ENCODE measurements around the gene OST4. TPM values are rescaled to one million over a fixed set of nuclear protein-coding genes. Genes with fewer than 3 reads are reported as not detected.
A peak's percentile ranks its signal among the peaks of the same experiment; 100 is the strongest.

OST4 gene
- total RNA-seq, 2 donors from 2014 or later: 147 to 272 TPM

DNA sequence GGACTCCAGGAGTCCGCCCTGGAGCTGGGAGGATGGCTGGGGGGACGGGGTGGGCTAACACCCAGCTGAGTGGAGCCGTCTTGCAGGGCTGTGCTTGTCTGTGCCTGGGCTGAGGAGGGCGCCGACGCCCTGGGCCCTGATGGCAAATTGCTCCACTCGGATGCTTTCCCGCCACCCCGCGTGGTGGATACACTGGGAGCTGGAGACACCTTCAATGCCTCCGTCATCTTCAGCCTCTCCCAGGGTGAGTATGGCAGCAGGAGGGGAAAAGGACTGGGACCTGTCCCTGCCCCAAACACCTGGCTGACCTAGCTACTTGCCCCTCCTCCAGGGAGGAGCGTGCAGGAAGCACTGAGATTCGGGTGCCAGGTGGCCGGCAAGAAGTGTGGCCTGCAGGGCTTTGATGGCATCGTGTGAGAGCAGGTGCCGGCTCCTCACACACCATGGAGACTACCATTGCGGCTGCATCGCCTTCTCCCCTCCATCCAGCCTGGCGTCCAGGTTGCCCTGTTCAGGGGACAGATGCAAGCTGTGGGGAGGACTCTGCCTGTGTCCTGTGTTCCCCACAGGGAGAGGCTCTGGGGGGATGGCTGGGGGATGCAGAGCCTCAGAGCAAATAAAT is 28.0 kb upstream of the OST4 start:
- TF ChIP-seq, protein P1, sequence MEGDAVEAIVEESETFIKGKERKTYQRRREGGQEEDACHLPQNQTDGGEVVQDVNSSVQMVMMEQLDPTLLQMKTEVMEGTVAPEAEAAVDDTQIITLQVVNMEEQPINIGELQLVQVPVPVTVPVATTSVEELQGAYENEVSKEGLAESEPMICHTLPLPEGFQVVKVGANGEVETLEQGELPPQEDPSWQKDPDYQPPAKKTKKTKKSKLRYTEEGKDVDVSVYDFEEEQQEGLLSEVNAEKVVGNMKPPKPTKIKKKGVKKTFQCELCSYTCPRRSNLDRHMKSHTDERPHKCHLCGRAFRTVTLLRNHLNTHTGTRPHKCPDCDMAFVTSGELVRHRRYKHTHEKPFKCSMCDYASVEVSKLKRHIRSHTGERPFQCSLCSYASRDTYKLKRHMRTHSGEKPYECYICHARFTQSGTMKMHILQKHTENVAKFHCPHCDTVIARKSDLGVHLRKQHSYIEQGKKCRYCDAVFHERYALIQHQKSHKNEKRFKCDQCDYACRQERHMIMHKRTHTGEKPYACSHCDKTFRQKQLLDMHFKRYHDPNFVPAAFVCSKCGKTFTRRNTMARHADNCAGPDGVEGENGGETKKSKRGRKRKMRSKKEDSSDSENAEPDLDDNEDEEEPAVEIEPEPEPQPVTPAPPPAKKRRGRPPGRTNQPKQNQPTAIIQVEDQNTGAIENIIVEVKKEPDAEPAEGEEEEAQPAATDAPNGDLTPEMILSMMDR (IDR thresholded peaks at IDR 0.05): no peak
- Histone ChIP-seq H3K9me3 (no peaks in the 10 kb centered on the region), H3K4me3 (no peak overlapping the region), H3K36me3 (no peaks in the 10 kb centered on the region), H3K4me1 (ENCODE audit: control insufficient read depth in 1 of 2, low read depth in 2 of 2) (no peaks in the 10 kb centered on the region), H3K27me3 (replicated peaks; ENCODE audit: insufficient read depth) (no peaks in the 10 kb centered on the region), H3K27ac (no peak overlapping the region)
- ATAC-seq (ENCODE audit: insufficient number of reproducible peaks, low FRiP score, low read depth): no peak
- DNase-seq (ENCODE audit: low spot score): no peak

DNA sequence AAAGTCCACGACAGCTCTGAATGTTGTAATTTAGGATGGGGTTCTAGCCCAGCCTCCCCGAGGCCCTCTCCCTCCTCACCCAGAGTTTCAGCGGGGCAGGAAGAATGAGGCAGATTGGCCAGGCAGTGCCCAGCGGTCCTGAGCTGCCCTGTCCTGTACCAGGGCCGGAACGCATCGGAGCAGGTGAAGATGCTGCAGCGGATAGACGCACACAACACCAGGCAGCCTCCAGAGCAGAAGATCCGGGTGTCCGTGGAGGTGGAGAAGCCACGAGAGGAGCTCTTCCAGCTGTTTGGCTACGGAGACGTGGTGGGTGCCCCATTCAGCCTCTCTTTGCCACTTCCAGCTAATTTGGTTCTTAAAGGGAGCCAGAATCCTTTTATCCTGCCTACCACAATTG is 25.9 kb upstream of the OST4 start:
- TF ChIP-seq, protein P1 (IDR thresholded peaks at IDR 0.05): no peak
- Histone ChIP-seq H3K27me3 (replicated peaks; ENCODE audit: insufficient read depth) (no peaks in the 10 kb centered on the region), H3K4me3 (no peak overlapping the region), H3K27ac (no peak overlapping the region), H3K36me3 (no peaks in the 10 kb centered on the region), H3K4me1 (ENCODE audit: control insufficient read depth in 1 of 2, low read depth in 2 of 2) (no peaks in the 10 kb centered on the region), H3K9me3 (no peaks in the 10 kb centered on the region)
- DNase-seq (ENCODE audit: low spot score) (no peak), ATAC-seq (ENCODE audit: insufficient number of reproducible peaks, low FRiP score, low read depth) (no peak)

DNA sequence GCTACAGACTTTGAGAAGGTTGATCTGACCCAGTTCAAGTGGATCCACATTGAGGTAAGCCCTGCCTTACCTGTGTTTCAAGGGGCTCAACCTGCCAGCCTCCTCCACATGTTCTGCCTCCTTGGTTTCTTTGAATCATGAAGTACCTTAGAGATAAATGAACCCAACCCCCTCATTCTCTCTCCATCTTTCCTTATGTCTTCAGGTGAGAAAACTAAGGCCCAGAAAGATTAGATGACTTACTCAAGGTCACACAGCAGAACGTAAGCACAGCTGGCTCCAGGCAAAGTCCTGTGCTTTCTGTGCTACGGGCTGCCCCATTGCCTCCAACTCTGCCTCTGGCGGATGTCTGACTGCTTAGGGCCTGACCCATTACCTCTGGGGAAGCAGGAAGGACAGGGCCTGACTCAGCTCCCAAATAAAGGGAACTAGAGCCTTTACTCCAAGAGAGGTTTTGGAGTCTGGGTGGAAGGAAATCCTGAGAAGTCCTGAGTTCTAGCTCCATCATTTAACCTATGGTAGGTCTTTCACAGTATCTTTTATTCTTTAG is 25.4 kb upstream of the OST4 start:
- TF ChIP-seq, protein P1 (IDR thresholded peaks at IDR 0.05): no peak
- no peak overlapping the region for H3K27ac ChIP-seq
- H3K36me3 ChIP-seq: no peaks in the 10 kb centered on the region
- no peaks in the 10 kb centered on the region for H3K9me3 ChIP-seq
- DNase-seq (ENCODE audit: low spot score): no peak
- peak overlapping the region; percentile 69 for H3K4me3 ChIP-seq
- no peaks in the 10 kb centered on the region for H3K4me1 ChIP-seq (ENCODE audit: control insufficient read depth in 1 of 2, low read depth in 2 of 2)
- H3K27me3 ChIP-seq (replicated peaks; ENCODE audit: insufficient read depth): no peaks in the 10 kb centered on the region
- ATAC-seq (ENCODE audit: insufficient number of reproducible peaks, low FRiP score, low read depth): no peak

DNA sequence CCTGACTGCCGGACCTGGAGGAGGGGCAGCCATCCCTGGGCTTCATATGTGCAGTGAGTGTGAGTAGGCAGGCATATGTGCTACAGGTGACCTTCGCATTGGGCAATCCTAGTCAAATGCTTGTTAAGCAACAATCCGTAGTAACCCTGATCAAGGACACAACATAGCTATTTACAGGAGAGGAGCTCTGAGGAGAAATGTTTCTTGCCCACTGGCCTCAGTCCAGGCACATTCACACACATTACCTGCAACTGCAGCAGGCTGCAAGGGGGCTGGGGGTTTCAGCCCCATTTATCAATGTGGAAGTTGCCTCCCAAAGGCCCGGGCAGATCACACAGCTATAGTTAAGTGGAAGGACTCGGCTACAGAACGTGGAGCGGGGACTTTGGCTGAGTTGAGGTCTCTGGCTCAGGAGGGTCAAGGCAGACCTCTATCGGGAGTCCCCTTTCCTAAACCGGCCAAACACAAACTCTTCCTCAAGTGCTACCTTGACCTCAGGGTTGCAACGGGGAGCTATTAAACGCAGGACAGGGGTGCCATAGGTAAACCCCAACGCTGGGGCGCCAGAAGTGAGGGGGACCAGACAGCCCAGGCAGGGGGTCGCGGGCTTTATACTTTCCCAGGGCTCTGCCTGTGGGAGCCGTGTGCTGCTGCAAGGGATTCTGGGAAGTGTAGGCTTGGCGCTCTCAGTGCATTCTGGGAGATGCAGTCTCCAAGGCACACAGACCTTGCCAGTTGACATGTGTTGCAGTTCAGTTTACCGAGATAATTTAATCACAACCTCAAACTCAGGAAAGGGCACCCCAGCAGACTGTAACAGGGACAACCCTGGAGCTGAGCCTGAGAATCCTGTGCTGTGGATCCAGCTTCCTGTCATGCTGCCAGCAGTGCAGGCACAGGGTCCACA is 24.5 kb upstream of the OST4 start:
- Histone ChIP-seq H3K36me3 (no peaks in the 10 kb centered on the region), H3K4me3 (peak overlapping the region; percentile 69), H3K9me3 (no peaks in the 10 kb centered on the region), H3K27ac (no peak overlapping the region), H3K4me1 (ENCODE audit: control insufficient read depth in 1 of 2, low read depth in 2 of 2) (no peaks in the 10 kb centered on the region), H3K27me3 (replicated peaks; ENCODE audit: insufficient read depth) (no peaks in the 10 kb centered on the region)
- ATAC-seq (ENCODE audit: insufficient number of reproducible peaks, low FRiP score, low read depth) (peak; percentile 21), DNase-seq (ENCODE audit: low spot score) (no peak)
- TF ChIP-seq, protein P1 (IDR thresholded peaks at IDR 0.05): no peak

DNA sequence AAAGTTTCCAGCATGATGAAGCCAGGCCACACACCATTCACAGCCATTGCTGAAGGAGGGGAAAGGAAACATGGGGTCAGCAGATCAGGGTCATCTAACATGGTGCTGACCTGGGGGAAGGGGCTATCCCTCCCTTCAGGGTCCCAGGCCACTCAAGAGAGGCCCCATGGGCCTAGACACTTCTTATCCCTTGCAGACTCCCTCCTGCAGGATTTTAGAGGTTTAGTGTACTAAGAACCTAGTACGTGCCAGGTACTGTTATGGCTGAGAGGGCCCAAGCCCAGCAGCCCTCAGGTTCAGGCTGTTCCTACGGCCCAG is 23.9 kb upstream of the OST4 start:
- no peaks in the 10 kb centered on the region for H3K27me3 ChIP-seq (replicated peaks; ENCODE audit: insufficient read depth)

More for the DNA sequence above, 23.9 kb upstream of the OST4 start:
- TF ChIP-seq, protein P1 (IDR thresholded peaks at IDR 0.05): no peak
- no peaks in the 10 kb centered on the region for H3K9me3 ChIP-seq
- H3K36me3 ChIP-seq: no peaks in the 10 kb centered on the region
- ATAC-seq (ENCODE audit: insufficient number of reproducible peaks, low FRiP score, low read depth) (no peak), DNase-seq (ENCODE audit: low spot score) (no peak)
- H3K4me1 ChIP-seq (ENCODE audit: control insufficient read depth in 1 of 2, low read depth in 2 of 2): no peaks in the 10 kb centered on the region
- no peak overlapping the region for H3K27ac ChIP-seq
- no peak overlapping the region for H3K4me3 ChIP-seq

Data from thoracic aorta (tissue), 2 donors.